K562 (cell line): ENCODE results near the gene CTDSP2. TPM values are rescaled to one million over a fixed set of nuclear protein-coding genes. Genes with fewer than 3 reads are reported as not detected.

ENCODE experiments used
- AFF4 ChIP-seq: sonication (generic); formaldehyde crosslinking; IDR thresholded peaks from 2 replicates; pipeline ENCODE4 v1.8.0; 2023; ENCODE audit warnings: mild to moderate bottlenecking, missing genetic modification reagents
- HES1 ChIP-seq: fragments of 450-650 bp; IDR thresholded peaks from 2 replicates; pipeline ENCODE4 v1.6.1; 2016; ENCODE audit warnings: low read depth, mild to moderate bottlenecking, moderate library complexity
- L3MBTL2 ChIP-seq: fragments of 450-650 bp; IDR thresholded peaks from 2 replicates; pipeline ENCODE4 v1.6.1; 2016; ENCODE audit warnings: mild to moderate bottlenecking, moderate library complexity
- MNT ChIP-seq, 2 experiments: fragments of 450-650 bp; conservative IDR thresholded peaks; 2 replicates each; pipeline ENCODE4 v1.6.1; 2017; ENCODE audit warnings: mild to moderate bottlenecking in 2 of 2, moderate library complexity in 2 of 2
- NR4A1 ChIP-seq, 2 experiments: fragments of 250-450 bp in 1 of 2; fragments of 450-650 bp in 1 of 2; sonication (Bioruptor Pico) in 1 of 2; IDR thresholded peaks; 2 replicates each; pipeline versions ENCODE4 v1.4.0 to v1.6.1; 2016 to 2020; ENCODE audit warnings: mild to moderate bottlenecking in 2 of 2, missing compliant biosample characterization in 1 of 2, missing genetic modification characterization in 1 of 2, moderate library complexity in 1 of 2
- RCOR1 ChIP-seq, 2 experiments: IDR thresholded peaks; 2 replicates each; pipeline ENCODE4 v1.6.1; 2012; ENCODE audit warnings: low read depth in 2 of 2, low read length in 2 of 2, borderline replicate concordance in 1 of 2, improper control_type of control experiment in 1 of 2
- SRF ChIP-seq, 2 experiments: fragments of 250-450, 450-650 bp in 1 of 2; sonication (Bioruptor Pico) in 1 of 2; sonication (generic) in 1 of 2; formaldehyde crosslinking; IDR thresholded peaks; 2 replicates each; pipeline versions ENCODE4 v1.5.0 to v1.5.1; 2020 to 2022; ENCODE audit warnings: mild to moderate bottlenecking in 1 of 2, missing genetic modification reagents in 1 of 2
- SRSF9 ChIP-seq: fragments of 200-400 bp; formaldehyde crosslinking; IDR thresholded peaks from 2 replicates; pipeline ENCODE4 v1.6.1; 2017; ENCODE audit warnings: low read depth, low read length, borderline replicate concordance
- THRA ChIP-seq: fragments of 450-650 bp; IDR thresholded peaks from 2 replicates; pipeline ENCODE4 v1.6.1; 2017; ENCODE audit warnings: mild to moderate bottlenecking, moderate library complexity
- ZMIZ1 ChIP-seq, 2 experiments: fragments of 150-350 bp in 1 of 2; IDR thresholded peaks; 2 replicates each; pipeline ENCODE4 v1.6.1; 2012 to 2016; ENCODE audit warnings: low read depth in 2 of 2, low read length in 2 of 2, mild to moderate bottlenecking in 1 of 2, moderate library complexity in 1 of 2
- ZNF778 ChIP-seq: fragments of 450-650 bp; formaldehyde crosslinking; IDR thresholded peaks from 2 replicates; pipeline ENCODE4 v1.4.0; 2020; ENCODE audit warnings: mild to moderate bottlenecking, moderate library complexity
- polyA plus RNA-seq, 8 experiments: library from polyadenylated mRNA; depleted of rRNA in 4 of 8; stranded (reverse) in 5 of 8; unstranded in 3 of 8; fragments of >200 nt; fragmentation: Nextera tagmentation in 2 of 8; fragmentation: Illumina TruSeq in 1 of 8; extraction: Ambion mirVana in 2 of 8; extraction: Trizol in 1 of 8; gene quantifications; 2 replicates each; pipeline versions ENCODE4 v1.2.1 to v1.2.3, GENCODE V29; 2011 to 2014; ENCODE audit warnings: inconsistent platforms in 1 of 8, missing spikeins in 1 of 8
- total RNA-seq, 7 experiments: library from RNA; depleted of rRNA in 6 of 7; stranded (reverse); fragments of >200 nt in 6 of 7; fragmentation: Illumina TruSeq in 2 of 7; extraction: Trizol in 2 of 7; gene quantifications; 2 replicates each; pipeline versions ENCODE4 v1.2.1 to v1.2.3, GENCODE V29; 2011 to 2021; ENCODE audit warnings: low replicate concordance in 1 of 7

The CTDSP2 gene
- total and polyA plus RNA-seq, 9 of the 15 experiments (the other 6 are each of a cell fraction or from before 2014, with no cell fraction given), result 20.4 to 108 (median 47.7) TPM

GRCh38 chr12:57865084-57865751 is 18.7 kb upstream of the CTDSP2 start (continued):
- TF ChIP-seq SRSF9, result no peak
- no peak for TF ChIP-seq ZMIZ1 (IDR thresholded peaks at IDR 0.05; ENCODE audit: low read depth in 2 of 2, low read length in 2 of 2)
- 0 out of 4 replicates have a peak, but pooled peaks of 1 of the 2 experiments have one; percentile 2 for TF ChIP-seq RCOR1 (IDR thresholded peaks at IDR 0.05; ENCODE audit: borderline replicate concordance in 1 of 2, low read depth in 2 of 2, low read length in 2 of 2)
- TF ChIP-seq MNT (conservative IDR thresholded peaks at IDR 0.05), result no peak
- no peak for TF ChIP-seq AFF4
- no peak for TF ChIP-seq NR4A1 (CRISPR knock-in tag; IDR thresholded peaks at IDR 0.05)
- peak; percentile 38; the same call in 1 of the 2 replicates for TF ChIP-seq NR4A1 (tag; IDR thresholded peaks at IDR 0.05)
- no peak for TF ChIP-seq ZNF778 (CRISPR knock-in tag)
- TF ChIP-seq HES1, result no peak
- 0 out of 4 replicates have a peak, but pooled peaks of 1 of the 2 experiments have one; percentile 16 for TF ChIP-seq SRF (CRISPR knock-in tag; IDR thresholded peaks at IDR 0.05)
- peak; percentile 83 for TF ChIP-seq L3MBTL2
- no peak for TF ChIP-seq THRA
